Lower lobe of right lung (tissue), 2 donors: ENCODE data around the gene C7orf57. TPM values are rescaled to one million over a fixed set of nuclear protein-coding genes. Genes with fewer than 3 reads are reported as not detected.
"Not testable (repeated sequence)": the region's sequence is repeated elsewhere in the genome, so short reads cannot be mapped to it uniquely, and the experiment has no call there.

ENCODE experiments used
- ATAC-seq, 2 donors: fragments of 200-7000 bp; cut with Tn5 transposase; one replicate each; pipeline ENCODE4 v1.9.1; 2020 to 2022; ENCODE audit warnings: mild to moderate bottlenecking in 2 of 2, moderate library complexity in 2 of 2
- DNase-seq: peaks from one replicate; pipeline ENCODE4 v3.0.0-alpha.2; 2020
- H3K27ac ChIP-seq: fragments of 200-600 bp; one replicate; pipeline ENCODE4 v1.8.0; 2022
- H3K27me3 ChIP-seq: fragments of 200-600 bp; one replicate; pipeline ENCODE4 v1.8.0; 2022; ENCODE audit warnings: low read depth
- H3K36me3 ChIP-seq: fragments of 200-600 bp; one replicate; pipeline ENCODE4 v1.8.0; 2022; ENCODE audit warnings: mild to moderate bottlenecking
- H3K4me1 ChIP-seq: fragments of 200-600 bp; one replicate; pipeline ENCODE4 v1.8.0; 2022
- H3K4me3 ChIP-seq: fragments of 200-600 bp; one replicate; pipeline ENCODE4 v1.8.0; 2022; ENCODE audit warnings: mild to moderate bottlenecking
- H3K9me3 ChIP-seq: fragments of 200-600 bp; one replicate; pipeline ENCODE4 v1.8.0; 2022
- CTCF ChIP-seq: fragments of 200-600 bp; IDR thresholded peaks from one replicate; pipeline ENCODE4 v1.8.0; 2022; ENCODE audit warnings: antibody characterized with exemption, mild to moderate bottlenecking
- intact Hi-C: fragments of 100-400 bp; cut with DNase I; formaldehyde crosslinking; loops from one replicate; pipeline ENCODE4 v1.11.0; 2022
- total RNA-seq: library from RNA; stranded (reverse); fragmentation: NEBNext Ultra II Directional; extraction: Animal tissue kit (Norgen Biotek cat#: 25700); gene quantifications from one replicate; pipeline ENCODE4 v1.2.1, GENCODE V29; 2021
- donor health status: DM: no; HTN: yes; CAD: no; lungs with severe emphysema.

Gene C7orf57
- total RNA-seq, 1 donor from 2014 or later = 1.6 TPM

- H3K9me3 ChIP-seq = no peaks in the 10 kb centered on the region
- peak; percentile 98 for ATAC-seq
- H3K4me1 ChIP-seq = peaks cover 9% of the 10 kb centered on the region
- peak; percentile 61 for TF ChIP-seq CTCF
- H3K27me3 ChIP-seq = no peaks in the 10 kb centered on the region
- DNase-seq = peak; percentile 93
- no peaks in the 10 kb centered on the region for H3K36me3 ChIP-seq
- peak overlapping the region; percentile 60 for H3K4me3 ChIP-seq
- H3K27ac ChIP-seq = peak overlapping the region; percentile 70
- intact Hi-C loops = no loop called here
These were observed 43.5 kb upstream of the C7orf57 start for GRCh38 chr7:47991741-47992311.

- ATAC-seq (no peak), DNase-seq (no peak)
- Histone ChIP-seq H3K27ac (peak overlapping the region; percentile 70), H3K4me1 (peaks cover 9% of the 10 kb centered on the region), H3K36me3 (no peaks in the 10 kb centered on the region), H3K4me3 (peak overlapping the region; percentile 60), H3K9me3 (no peaks in the 10 kb centered on the region), H3K27me3 (no peaks in the 10 kb centered on the region)
- TF ChIP-seq CTCF = no peak
- intact Hi-C loops = no loop called here
These were observed 42.9 kb upstream of the C7orf57 start for GRCh38 chr7:47992446-47992845.

- H3K36me3 ChIP-seq = no peaks in the 10 kb centered on the region
- no peak overlapping the region for H3K4me3 ChIP-seq
- H3K27ac ChIP-seq = no peak overlapping the region
- no peaks in the 10 kb centered on the region for H3K4me1 ChIP-seq
- TF ChIP-seq CTCF = no peak
- intact Hi-C loops = no loop called here
- ATAC-seq = no peak
- no peaks in the 10 kb centered on the region for H3K27me3 ChIP-seq
- no peaks in the 10 kb centered on the region for H3K9me3 ChIP-seq
- no peak for DNase-seq
These were observed 35.9 kb upstream of the C7orf57 start for GRCh38 chr7:47999413-47999812.

- H3K9me3 ChIP-seq, H3K36me3 ChIP-seq, H3K4me3 ChIP-seq, intact Hi-C loops, ATAC-seq, H3K4me1 ChIP-seq, DNase-seq, H3K27ac ChIP-seq, H3K27me3 ChIP-seq: not testable (repeated sequence)
These were observed 35.2 kb upstream of the C7orf57 start for GRCh38 chr7:48000164-48000563.

GRCh38 chr7:48004032-48004431, 31.3 kb upstream of the C7orf57 start:
- H3K27ac ChIP-seq = no peak overlapping the region
- no peak for TF ChIP-seq CTCF
- no peaks in the 10 kb centered on the region for H3K36me3 ChIP-seq
- intact Hi-C loops = no loop called here
- peaks cover 3% of the 10 kb centered on the region for H3K27me3 ChIP-seq
- ATAC-seq (no peak), DNase-seq (no peak)
- no peaks in the 10 kb centered on the region for H3K9me3 ChIP-seq
- H3K4me1 ChIP-seq = no peaks in the 10 kb centered on the region
- H3K4me3 ChIP-seq = no peak overlapping the region

GRCh38 chr7:48004638-48005037, 30.7 kb upstream of the C7orf57 start:
- H3K27ac ChIP-seq = no peak overlapping the region
- DNase-seq (no peak), ATAC-seq (no peak)
- peaks cover 3% of the 10 kb centered on the region for H3K27me3 ChIP-seq
- no peaks in the 10 kb centered on the region for H3K4me1 ChIP-seq
- H3K9me3 ChIP-seq = no peaks in the 10 kb centered on the region
- no peak overlapping the region for H3K4me3 ChIP-seq
- intact Hi-C loops = no loop called here
- no peak for TF ChIP-seq CTCF
- no peaks in the 10 kb centered on the region for H3K36me3 ChIP-seq
